NCI-H2171 treated with DMSO at 0.1 percent for 48 hours (cell line): Measurements from ENCODE around the gene SSTR5.
"Not testable (repeated sequence)": the region's sequence is repeated elsewhere in the genome, so short reads cannot be mapped to it uniquely, and the experiment has no call there.

Source experiments
- DNase-seq: peaks from one replicate; lab custom pipeline; 2025; lab: John Stamatoyannopoulos, UW

SSTR5 gene

DNA sequence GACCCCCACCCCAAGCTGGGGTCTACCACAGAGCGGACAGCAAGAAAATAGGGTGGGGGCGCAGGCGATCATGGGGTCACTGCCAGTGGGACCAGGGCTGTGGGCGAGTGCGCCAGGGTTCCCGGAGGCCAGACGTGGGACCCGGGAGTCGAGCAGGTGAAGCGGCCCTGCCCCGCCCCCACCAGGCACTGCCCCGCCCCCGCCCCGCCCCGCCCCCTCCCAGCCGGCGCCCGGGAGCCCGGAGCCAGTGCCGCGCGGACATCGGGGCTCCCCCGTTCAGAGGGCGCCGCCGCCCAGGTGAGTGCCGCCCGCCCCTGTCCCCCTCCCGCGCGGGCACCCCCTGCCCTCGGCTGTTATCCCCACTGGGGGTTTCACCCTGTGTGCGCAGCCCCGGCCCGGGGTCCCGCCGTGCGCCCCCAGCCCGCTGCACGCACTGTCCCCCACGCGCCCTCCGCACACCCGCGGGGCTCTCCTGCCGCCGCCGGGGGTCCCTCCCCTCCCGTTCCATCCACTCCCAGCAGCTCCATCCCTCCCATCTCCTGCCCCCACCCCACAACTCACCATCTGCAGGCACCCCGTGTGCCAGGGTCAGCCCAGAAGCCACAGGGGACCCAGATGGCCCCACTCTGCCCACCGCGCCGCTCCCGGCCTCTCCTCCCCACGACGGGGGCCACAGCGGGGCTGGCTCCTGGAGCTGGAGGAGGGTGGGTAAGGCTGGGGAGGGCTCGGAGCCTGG lies at the start of gene SSTR5:
SSTR5 (plus strand) TSS at position 222 of the 736 bp plus-strand sequence. CDS start 6,122 bp downstream, outside the sequence.
- no peak for DNase-seq

DNA sequence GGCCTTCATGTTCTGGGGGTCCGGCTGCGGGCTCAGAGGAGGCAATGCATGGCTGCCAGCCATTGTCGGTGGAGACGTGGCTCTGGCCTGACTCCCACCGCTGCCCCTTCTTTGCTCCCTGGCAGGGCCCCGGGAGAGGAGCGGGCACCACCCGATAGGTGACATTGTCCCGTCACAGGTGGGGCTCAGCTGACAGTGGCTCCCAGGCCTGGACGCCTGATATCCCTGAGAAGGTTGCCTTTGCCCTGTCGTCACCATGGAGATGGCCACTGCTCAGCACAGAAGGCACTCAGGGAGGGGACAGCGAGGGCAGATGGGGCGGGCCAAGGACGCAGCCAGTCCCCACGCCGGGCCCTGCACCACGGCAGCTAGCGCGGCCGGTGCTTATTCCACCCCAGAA lies 48.4 kb upstream of the SSTR5 start:
- DNase-seq, result no peak

DNA sequence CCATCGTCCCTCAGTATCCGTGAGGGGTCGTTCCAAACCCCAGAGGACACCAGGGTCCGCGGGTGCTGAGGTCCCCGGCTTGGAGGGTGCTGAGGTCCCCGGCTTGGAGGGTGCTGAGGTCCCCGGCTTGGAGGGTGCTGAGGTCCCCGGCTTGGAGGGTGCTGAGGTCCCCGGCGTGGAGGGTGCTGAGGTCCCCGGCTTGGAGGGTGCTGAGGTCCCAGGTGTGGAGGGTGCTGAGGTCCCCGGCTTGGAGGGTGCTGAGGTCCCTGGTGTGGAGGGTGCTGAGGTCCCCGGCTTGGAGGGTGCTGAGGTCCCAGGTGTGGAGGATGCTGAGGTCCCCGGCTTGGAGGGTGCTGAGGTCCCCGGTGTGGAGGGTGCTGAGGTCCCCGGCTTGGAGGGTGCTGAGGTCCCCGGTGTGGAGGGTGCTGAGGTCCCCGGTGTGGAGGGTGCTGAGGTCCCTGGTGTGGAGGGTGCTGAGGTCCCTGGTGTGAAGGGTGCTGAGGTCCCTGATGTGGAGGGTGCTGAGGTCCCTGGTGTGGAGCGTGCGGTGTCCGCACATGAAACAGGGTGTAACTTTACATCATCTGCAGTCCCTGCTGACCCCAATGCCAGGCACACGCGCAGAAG lies 47.3 kb upstream of the SSTR5 start:
- not testable (repeated sequence) for DNase-seq

DNA sequence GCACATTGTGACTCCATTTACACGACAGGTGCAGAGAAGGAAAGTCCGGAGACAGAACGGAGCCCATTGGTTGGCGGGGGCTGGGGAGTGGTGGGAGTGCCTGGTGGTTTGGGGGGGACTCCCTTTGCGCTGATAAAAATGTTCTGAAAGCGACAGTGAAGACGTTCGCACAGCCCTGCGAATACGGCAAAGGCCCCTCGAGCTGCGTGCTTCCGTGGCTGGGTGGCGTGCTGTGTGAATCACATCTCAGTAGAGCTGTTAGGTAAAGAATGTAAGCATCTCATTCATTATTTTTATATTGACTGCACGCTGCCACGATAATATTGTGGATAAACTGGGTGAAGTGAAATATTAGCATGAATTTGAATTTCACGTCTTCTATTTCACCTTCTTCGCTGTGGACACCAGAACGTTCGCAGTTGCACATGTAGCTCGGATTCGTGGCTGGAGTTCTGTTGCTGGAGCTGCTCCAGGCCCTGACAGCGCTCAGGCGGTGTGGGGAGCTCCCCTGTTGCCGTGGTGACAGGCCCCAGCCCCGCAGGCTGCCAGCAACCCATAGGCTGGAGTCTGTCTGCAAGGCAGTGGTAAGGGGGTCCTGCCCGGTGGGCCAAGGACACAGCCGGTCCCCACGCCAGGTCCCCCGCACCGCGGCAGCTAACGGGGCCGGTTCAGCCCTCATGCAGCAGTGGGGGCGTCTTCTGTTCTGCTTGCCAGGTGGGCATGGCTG lies 46.3 kb upstream of the SSTR5 start:
- DNase-seq, result no peak

- no peak for DNase-seq
These were observed 45.6 kb upstream of the SSTR5 start for GRCh38 chr16:1026784-1027500.

- no peak for DNase-seq
These were observed 45.1 kb upstream of the SSTR5 start for GRCh38 chr16:1027501-1027815.

DNA sequence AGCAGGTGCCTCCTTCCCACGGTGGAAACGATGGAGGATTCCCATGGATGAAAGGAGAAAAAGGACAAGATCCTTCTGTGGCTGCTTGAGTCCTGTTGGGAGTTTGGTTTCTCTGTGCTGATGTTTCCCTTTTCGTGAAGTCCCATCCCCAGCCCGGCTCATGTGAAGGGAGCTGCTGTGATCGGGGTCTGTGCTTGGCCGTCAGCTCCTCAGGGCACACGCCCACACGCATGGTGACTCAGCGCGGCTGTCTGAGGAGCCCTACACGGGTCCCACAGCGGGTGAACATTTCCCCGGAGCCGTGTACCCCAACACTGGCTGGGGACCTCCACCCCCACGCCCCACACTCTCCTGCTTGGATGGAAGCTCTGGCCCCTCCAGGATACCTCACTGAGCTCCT lies 44.5 kb upstream of the SSTR5 start:
- DNase-seq, result no peak

DNA sequence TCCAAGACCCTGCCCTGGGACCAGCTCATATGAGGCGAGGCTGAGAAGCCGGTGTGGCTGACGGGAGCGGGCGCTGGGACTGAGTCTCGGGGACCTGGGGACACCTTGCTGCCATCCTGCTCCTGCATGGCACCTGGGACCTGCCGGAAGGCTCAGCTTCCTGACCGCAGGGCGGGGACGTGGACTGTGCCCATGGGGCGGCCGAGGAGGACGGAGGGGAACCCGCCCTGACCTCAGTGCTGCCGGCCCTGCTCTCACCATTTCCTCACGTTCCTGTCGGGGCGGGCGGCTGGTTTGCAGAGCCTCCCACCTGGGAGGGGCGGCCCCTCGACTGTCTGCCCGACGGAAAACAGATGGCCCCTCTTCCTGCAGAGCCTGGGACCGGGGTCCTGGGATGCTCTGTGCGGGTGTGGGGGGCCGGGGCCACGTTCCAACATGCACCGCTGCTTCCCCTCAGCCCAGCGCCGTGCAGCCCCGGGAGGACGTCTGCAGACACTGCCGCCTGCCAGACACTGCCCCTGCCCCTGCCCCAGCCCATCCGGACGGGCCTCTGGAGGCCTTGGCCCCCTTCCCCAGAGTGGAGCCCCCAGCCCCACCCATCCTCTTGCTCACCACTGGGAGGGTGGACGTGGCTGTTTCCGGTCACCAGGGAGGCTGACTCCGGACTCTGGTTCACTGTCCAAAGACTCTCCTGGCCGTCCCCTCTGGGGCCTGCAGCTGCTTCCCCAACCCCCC lies 43.9 kb upstream of the SSTR5 start:
- no peak for DNase-seq

DNA sequence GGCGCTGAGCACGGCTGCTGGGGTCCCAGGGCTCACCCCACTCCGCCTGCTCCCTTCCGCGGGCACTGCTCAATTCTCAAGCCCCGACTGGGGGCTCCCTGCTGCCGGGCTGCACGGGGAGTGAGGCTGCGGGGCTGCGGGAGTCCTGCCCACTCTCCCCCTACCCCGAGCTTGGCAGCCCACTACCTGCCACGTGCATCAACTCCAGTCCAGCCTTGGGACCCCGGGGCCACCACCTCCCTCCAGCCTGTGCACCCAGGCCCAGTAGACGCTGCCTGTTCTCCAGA lies 43.3 kb upstream of the SSTR5 start:
- no peak for DNase-seq

GRCh38 chr16:1030473-1030901 lies 42.1 kb upstream of the SSTR5 start:
- peak; percentile 55 for DNase-seq

DNA sequence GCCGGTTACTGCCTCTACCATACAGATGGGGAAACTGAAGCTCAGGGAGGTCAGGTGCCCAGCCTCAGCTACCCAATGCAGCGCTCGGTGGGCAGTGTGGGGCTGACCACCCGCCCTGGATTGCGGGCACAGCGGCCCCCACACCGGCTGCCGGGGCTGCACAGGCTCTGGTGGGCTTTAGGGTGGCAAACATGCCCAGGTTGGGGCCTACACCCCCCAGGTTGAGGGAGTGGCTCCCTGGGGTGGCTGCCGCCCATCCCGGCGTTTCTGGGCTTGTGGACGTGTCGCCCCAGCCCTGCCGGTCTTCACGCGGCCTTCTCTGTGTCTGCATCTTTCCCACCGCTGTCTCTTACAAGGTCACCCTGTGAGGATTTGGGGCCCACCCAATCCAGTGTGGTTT lies 40.9 kb upstream of the SSTR5 start:
- DNase-seq, result no peak

- no peak for DNase-seq
These were observed 39.9 kb upstream of the SSTR5 start for GRCh38 chr16:1032607-1033006.

DNA sequence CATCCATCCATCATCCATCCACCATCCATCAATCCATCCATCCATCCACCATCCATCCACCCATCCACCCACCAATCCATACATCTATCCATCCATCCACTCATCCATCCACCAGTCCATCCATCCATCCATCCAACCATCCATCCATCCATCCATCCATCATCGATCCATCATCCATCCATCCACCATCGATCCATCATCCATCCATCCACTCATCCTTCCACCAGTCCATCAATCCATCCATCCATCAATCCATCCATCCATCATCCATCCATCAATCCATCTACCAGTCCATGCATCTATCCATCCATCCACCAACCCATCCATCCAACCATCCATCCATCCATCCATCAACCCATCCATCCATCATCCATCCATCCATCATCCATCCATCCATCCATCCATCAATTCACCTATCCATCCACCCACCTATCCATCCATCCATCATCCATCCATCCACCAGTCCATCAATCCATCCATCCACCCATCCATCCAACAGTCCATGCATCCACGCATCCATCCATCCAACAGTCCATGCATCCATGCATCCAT lies 39.3 kb upstream of the SSTR5 start:
- no peak for DNase-seq

GRCh38 chr16:1034230-1035065 lies 38.1 kb upstream of the SSTR5 start:
- no peak for DNase-seq

DNA sequence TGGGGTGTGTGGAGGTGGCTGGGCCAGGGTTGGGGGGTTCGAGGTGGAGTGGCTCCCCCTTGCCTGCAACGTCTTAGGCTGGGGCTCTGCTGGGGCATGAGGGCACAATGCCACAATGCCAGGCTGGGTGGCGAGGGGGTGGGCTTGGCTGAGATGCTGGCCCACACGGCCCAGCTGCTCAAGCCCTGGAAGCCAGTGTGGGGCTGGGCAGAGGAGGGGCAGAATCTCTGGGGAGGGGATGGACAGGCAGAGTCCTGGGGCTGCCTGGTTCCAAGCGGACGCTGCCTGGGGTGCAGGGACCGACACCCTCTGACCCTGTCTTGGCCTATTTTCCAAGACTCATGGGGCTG lies 37.5 kb upstream of the SSTR5 start:
- DNase-seq, result no peak

GRCh38 chr16:1036166-1036565 lies 36.4 kb upstream of the SSTR5 start:
- no peak for DNase-seq

GRCh38 chr16:1036726-1037393 lies 35.7 kb upstream of the SSTR5 start:
- no peak for DNase-seq

DNA sequence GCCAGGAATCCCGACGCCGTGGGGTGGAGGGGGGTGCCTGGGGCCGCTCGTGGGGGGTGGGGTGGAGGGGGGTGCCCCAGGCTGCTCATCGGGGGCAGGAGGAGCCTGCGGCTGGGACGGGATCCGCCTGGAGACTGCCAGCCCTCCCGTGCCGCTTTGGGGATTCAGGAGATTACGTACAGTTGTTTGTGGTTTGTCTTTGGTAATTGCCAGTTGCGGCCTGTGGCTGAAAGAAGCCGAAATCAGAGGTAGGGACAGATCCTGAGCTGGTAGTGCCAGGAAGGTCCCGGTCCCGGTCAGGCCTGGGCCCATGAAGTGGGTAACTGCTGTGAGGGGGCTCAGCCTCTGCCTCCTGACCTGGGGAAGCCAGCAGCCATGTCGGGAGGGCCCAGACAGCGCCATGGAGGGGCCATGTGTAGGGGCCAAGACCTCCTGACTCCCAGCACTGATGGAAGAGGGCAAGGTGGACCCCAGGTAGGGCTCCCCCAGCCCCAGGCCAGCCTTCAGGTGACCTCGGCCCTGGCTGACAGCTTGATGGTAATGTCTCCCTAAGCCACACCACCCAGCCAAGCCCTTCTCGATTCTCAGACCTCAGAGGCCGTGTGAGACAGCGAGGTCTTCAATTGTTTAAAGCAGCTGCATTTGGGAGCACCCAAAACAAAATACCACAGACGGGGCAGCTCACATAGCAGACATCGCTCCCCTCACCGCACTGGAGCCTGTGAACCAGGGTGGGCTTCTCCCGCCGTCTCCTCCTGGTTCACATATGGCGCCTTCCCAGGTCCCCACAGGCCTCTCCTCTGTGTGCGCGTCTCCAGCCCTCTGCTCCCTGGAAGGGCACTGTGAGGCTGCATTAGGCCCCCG lies 34.9 kb upstream of the SSTR5 start:
- no peak for DNase-seq

DNA sequence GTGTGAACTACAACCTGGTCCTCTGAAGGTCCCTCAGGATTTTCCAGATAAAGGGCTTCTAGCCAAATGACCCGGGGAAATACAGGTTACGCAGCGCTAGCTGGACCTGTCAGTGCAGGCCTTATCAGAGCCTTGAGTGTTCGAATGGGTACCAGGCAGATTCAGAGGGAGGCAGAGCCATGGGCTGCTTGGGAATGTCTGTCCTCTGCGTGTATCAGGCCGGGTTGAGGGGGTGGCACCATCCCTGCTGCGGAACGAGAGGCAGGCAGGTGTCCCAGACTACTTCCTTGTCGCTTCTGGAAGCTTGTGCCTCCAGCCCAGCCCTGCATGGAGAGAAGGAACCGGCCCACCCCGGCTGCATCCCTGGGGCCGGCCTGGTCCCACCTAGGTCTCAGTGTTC lies 33.6 kb upstream of the SSTR5 start:
- no peak for DNase-seq

DNA sequence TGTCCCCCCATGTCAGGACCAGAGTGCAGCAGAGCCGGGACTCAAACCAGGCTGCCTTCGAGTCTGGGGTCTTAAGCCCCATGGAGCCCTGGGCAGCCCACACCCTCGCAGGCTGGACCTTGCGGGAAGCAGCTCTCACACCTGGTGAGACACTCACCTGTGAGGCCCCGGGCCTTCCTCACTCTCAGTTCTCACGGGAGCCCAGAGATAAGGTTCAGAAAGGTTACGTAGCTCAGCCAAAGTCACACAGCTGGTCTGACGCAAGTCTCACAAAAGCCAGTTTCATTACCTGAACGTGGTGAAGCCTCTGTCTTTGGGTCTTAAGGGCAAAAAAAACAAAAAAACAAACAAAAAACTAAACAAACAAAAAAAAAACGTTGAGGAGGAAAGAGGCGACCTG lies 32.8 kb upstream of the SSTR5 start:
- no peak for DNase-seq
